ENCODE results near the gene NR0B2.

DNA sequence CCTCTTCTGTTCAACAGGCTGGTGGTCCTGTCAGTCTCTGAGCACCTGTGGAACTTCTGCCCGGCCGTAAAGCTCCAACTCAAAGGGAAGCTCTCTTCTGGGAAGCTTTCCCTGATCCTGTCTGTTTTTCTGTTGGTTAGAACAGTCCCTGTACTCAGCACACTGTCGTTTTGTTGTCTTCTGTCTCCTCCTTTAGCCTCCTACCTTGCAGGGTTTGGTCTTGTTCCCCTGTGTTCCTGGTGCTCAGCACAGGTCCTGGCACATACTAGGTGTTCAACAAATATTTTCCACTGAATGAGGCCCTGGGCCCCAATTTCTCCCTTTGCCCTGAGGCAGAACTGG is 46.8 kb upstream of the NR0B2 start:
- TF ChIP-seq, protein P1, sequence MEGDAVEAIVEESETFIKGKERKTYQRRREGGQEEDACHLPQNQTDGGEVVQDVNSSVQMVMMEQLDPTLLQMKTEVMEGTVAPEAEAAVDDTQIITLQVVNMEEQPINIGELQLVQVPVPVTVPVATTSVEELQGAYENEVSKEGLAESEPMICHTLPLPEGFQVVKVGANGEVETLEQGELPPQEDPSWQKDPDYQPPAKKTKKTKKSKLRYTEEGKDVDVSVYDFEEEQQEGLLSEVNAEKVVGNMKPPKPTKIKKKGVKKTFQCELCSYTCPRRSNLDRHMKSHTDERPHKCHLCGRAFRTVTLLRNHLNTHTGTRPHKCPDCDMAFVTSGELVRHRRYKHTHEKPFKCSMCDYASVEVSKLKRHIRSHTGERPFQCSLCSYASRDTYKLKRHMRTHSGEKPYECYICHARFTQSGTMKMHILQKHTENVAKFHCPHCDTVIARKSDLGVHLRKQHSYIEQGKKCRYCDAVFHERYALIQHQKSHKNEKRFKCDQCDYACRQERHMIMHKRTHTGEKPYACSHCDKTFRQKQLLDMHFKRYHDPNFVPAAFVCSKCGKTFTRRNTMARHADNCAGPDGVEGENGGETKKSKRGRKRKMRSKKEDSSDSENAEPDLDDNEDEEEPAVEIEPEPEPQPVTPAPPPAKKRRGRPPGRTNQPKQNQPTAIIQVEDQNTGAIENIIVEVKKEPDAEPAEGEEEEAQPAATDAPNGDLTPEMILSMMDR (conservative IDR thresholded peaks at IDR 0.05; ENCODE audit: low read length): no peak
- TF ChIP-seq EZH2phosphoT487 (IDR thresholded peaks at IDR 0.05; ENCODE audit: borderline replicate concordance): no peak
